ENCODE measurements around the gene NACC2.
A peak's percentile ranks its signal among the peaks of the same experiment; 100 is the strongest.

NACC2 gene

DNA sequence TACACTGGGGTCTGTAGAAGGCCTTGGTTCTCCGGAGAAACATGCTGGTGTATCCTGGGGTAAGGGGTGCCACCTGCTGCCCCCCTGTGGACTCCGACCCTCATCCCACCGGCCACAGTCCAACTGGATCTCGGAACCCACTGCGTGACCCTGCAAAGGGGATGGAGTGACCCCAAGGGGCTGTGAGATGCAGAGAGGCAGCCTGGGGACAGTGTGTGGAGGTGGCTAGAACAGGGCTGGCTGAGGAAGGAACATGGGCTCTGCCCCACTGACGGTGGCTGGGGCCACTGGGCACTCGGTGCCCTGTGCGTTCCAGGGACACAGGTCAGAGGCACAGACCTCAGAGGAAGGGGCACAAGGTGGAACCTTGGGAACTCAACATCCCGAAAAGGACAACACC, 2.3 kb downstream of the NACC2 start:
- DNase-seq (ENCODE audit: low spot score), result no peak

- DNase-seq (ENCODE audit: low spot score), result no peak
Measured at GRCh38 chr9:136092353-136092650, 2.8 kb downstream of the NACC2 start.

DNA sequence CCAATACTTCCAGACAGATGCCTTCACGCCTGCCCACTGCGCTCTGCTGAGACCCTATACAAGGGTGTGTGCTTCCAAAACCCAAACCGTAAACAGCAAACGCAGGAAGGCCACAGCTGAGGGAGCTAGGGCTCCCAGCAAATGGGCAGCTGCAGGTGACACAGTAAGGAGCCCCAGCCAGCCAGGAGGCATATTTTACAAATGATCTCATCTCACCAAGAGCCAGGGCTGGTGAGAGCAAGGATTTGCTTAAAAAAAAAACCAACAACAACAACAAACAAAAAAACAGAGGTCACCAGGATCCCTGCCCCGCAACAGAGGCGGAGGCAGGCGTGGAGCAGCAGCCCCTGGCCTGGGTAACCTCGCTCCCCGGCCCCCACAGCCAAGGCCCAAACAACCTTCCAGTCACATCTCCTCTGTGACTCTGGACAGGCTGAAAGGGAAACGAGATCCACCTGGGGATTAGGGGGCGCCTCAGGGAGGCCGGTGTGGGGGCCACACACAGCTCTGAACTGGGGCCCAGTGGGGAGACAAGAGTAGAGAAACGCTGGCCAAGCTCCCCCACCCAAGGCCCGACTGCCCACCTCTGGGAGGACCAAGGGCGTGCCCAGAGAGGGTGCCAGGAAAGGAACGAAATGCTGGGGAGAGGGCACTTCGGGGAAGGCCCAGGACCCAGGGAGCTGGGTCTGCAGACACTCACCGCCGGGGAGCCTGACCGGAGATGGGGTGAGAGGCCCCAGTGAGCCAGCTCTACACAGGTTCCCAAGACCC, 3.3 kb downstream of the NACC2 start:
- no peak for DNase-seq (ENCODE audit: low spot score)

- DNase-seq (ENCODE audit: low spot score), result no peak
Measured at GRCh38 chr9:136090768-136091581, 4.1 kb downstream of the NACC2 start.

DNA sequence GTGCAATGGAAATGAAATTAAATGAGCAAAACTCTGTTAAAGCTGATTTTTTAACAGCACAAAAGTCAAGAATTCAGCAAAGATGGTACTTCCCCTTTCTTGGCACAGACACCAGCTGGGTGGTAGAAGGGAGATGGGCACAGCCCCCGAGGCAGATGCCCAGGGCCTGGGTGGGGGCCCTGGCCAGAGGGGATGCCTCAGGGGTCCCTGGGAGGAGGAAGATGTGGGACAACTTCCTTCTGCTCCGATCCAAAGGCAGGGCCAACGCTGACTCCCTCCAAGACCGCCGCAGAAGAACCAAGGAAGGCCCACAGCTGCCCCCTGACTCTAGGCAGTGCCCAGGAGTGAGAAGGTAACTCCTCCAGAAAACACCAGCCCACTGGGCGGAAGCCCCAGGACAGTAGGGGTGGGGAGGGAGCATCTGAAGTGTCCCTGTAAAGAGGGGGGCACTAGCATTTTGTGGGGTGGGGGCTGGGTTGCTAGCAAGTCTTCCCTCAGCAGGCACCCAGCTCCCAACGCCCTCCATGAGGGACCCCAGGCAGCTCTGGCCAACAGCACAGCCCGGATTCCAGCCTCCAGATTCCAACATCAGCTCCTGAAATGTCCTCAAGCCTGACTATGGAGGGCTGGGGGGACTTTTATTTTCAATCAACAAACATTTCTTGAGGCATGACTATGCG, 4.9 kb downstream of the NACC2 start:
- no peak for DNase-seq (ENCODE audit: low spot score)

DNA sequence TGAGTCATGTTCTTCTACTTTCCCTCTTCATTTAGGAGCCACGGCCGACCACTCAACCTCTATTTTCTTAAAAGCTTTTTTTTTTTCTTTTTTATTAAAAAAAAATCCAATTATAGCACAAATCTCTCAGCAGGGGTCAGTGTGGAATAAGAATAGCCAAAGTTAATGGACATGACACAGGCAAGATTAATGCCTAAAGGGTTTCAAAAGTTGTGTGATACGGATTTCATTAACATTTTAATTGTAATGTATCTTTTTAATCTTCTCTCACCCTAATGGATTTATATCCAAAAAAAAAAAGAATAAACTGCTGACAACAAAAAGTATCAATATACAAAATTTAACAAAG, 5.4 kb downstream of the NACC2 start:
- DNase-seq (ENCODE audit: low spot score), result no peak

DNA sequence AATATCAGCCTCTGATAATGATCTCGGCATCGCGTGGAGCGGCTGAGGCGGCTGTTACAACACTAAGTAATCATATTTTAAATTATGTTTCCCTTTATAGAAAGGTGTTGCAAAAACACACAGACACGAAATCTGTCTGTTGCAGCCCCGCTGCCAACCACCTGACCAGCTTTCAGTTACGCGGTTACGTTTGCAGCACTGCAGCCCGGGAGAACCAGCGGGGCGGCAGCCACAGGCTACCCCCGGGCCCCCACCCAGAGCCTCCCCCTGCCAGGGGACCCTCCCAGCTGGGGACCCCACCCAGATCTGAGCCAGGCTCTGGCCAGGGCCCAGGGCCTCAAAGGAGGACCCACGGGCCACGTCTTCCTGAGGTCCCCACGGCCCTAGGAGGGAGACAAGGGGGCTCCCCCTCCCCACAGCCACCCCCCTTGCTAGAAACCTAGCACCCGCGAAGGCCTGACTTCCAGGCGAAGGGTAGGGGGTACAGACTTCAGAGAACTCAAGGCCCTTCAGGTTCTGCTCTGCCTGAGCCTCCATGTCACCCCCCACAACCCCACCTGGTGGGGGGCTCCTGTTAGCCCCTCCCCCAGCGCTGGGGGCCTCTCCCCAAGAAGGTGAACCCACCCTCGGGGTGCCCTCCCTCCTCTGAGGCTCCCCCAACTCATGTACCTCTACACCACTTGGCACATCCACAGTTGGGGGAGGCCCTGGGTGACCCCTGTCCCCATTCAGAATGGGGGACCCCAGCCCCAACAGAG, 6.0 kb downstream of the NACC2 start:
- no peak for DNase-seq (ENCODE audit: low spot score)

GRCh38 chr9:136088481-136088938, 6.6 kb downstream of the NACC2 start:
- no peak for DNase-seq (ENCODE audit: low spot score)

DNA sequence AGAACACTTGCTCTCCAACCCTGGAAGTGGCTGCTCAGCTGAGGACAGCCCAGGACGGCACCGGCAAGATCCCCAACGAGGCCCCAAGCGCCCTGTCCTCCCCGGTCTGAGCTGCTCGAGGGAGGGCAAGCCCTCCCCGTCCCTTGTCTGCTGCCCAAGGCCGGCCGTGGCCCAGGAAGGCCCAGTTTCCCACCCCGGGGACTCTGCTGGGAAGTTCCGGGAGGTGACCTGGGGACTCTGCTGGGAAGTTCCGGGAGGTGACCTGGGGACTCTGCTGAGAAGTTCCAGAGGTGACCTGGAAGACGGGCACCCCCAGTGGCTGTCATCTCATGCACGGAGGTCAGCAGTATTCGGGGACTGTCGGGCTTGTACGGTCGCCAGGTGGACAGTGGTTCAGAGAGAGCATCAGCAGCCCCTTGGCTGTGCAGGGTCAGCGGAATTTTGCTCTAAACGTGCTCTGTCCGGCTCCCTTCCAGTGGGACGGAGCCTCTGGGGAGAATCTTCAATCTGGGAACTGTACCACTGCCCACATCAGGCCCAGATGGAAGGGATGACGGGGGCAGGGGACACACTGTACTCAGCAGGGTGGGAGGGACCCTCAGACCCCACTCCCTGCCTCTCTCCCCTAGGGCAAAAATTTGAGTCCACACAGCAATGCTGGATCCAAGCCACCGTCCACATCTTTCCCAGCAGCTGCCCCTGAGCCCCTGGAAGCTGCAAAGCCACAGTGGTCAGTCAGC, 7.2 kb downstream of the NACC2 start:
- DNase-seq (ENCODE audit: low spot score), result no peak

DNA sequence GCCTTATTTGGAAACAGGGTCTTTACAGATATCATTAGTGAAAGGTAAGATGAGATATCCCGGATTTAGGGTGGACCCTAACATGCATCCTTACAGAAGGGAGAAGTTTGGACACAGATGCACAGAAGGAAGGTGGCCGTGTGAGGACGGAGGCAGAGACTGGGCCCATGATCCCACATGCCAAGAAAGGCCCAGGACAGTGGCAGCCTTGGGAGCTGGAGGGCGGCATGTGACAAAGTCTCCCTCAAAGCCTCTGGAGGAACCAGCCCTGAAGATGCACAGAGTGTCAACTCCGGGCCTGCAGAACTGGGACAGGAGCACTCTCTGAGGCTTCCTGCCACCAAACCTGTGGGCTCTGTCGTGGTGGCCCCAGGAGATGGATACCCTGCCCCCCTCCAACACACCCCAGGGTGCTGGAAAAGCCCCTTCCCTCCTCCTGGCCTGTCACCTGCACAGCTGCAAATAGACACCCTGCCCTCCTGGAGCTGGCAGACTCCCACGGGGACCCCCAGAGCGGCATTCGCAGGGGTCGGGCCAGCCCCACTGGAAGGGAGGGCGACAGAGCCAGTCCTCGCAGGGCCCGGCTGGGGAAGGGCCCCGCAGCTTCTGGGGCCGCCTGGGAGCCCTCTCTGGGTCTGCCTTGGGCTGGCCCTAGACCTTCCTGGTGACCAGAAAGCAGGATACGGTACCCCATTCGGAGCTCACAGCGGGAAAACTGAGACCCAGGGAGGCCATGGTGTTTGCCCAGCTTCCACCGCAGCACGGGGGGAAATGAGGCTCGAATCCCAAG, 7.9 kb downstream of the NACC2 start:
- DNase-seq (ENCODE audit: low spot score), result no peak

GRCh38 chr9:136086213-136086881, 8.7 kb downstream of the NACC2 start:
- DNase-seq (ENCODE audit: low spot score), result peak; percentile 49

GRCh38 chr9:136085815-136086212, 9.3 kb downstream of the NACC2 start:
- peak; percentile 89 for DNase-seq (ENCODE audit: low spot score)

GRCh38 chr9:136084063-136084944, 10.8 kb downstream of the NACC2 start:
- DNase-seq (ENCODE audit: low spot score), result no peak

- DNase-seq (ENCODE audit: low spot score), result no peak
Measured at GRCh38 chr9:136083558-136084062, 11.5 kb downstream of the NACC2 start.

GRCh38 chr9:136082496-136083361, 12.4 kb downstream of the NACC2 start:
- no peak for DNase-seq (ENCODE audit: low spot score)

- DNase-seq (ENCODE audit: low spot score), result no peak
Measured at GRCh38 chr9:136081826-136082495, 13.1 kb downstream of the NACC2 start.

DNA sequence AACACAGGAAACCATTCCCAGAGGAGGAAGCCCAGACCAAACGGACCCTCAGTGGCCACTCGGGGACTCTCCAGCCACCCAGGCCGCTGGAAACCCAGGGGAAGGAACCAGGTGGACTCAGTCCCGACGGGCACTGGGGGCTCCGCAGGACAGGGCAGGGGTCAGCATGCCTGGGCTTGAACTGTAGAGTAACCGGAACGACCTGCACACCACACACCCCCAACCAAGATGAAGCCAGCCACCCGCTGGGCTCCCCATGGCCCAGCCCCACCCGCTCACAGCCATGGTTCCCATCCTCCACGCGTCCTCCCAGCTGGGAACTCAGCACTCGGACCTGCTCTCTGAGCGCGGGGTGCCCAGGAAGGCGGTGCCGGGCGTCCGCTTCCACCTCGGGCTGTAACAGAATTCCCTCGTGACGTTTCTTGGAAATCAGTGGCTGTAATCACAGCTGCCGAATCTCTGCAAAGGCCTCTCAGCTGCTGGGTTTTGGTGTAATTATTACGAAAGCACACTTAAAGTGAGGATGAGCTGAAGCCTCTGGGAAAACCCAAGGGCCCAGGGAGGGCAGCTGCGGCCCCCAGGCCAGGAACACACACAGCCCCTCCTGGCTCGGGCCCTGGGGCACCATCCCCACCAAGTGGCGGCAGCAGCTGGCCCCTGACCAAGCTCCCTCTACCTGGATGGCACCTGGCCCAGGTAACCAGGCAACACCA, 13.8 kb downstream of the NACC2 start:
- no peak for DNase-seq (ENCODE audit: low spot score)
